GM21381 (cell line): ENCODE measurements around the gene CGA.
"Not testable (repeated sequence)": the region's sequence is repeated elsewhere in the genome, so short reads cannot be mapped to it uniquely, and the experiment has no call there.

Experiments
- ATAC-seq: cut with Tn5 transposase; IDR thresholded peaks from one replicate; pipeline ENCODE4 v1.9.1; 2021; ENCODE audit warnings: mild to moderate bottlenecking, moderate library complexity; ENCODE audit not compliant: unreplicated experiment

The CGA gene

DNA sequence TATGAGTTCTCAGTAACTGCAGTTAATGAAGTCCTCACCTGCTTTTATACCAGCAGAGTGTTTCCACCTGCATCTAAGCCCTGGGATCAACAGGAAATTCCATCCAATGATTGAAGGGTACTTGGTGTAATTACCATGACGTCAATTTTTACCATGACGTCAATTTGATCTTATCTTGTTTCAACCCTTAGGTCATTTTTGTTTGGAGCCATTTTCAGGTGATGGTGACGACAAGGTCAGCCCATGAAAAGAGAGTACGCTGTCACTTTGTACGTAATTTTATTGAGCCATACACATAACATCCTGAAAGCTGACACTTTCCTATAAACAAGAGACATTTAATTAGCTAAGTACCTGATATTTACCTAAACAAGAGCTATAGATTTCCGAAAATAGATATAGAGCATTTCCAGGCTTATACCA is at the start of gene CGA:
Gene CGA (minus strand): TSS at position 20 of the 423 bp plus-strand sequence. CDS start 6,906 bp downstream, outside the sequence.
- ATAC-seq, result no peak

DNA sequence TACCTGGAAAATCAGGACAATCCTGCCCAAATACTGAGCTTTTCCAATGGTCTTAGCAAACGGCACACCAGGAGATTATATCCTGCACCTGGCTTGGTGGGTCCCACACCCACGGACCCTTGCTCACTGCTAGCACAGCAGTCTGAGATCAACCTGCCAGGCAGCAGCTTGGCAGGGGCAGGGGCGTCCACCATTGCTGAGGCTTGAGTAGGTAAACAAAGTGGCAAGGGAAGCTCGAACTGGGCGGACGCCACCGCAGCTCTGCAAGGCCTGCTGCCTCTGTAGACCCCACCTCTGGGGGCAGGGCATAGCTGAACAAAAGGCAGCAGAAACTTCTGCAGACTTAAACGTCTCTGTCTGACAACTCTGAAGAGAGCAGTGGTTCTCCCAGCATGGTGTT is 45.0 kb upstream of the CGA start:
- ATAC-seq, result not testable (repeated sequence)

DNA sequence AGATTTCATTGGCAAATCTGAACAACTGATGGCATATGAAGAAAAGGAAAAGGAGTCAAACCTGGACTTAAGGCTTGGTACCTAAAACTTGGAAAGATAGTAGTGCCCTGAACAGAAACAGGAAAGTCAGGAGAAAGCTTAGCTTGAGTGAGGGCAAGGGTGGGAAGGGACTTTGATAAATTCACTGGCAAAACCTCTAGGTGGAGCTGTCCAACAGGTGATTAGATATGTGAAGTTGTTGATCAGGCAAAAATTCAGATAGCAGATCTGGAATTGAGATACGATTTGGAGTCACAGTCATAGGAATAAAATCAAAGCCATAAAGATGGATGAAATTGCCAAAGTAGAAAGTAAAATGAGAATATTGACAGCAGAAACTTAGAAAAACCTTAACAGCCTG is 44.3 kb upstream of the CGA start:
- ATAC-seq, result no peak

DNA sequence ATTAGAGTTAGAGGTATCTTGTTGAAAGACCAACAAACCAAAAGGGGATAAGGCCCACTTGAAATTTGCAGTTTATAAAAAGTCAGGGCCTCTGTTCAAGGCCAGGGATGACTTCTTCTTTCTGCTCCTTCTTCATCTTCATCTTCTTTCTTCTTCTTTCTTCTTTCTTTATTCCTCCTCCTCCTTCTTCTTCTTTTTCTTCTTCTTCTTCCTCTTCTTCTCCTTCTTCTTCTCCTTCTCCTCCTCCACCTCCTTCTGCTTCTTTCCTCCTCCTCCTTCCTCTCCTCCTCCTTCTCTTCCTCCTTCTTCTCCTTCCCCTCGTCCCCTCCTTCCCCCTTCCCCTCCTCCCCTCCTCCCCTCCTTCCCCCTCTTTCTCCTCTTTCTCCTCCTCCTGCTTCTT is 42.1 kb upstream of the CGA start:
- no peak for ATAC-seq

DNA sequence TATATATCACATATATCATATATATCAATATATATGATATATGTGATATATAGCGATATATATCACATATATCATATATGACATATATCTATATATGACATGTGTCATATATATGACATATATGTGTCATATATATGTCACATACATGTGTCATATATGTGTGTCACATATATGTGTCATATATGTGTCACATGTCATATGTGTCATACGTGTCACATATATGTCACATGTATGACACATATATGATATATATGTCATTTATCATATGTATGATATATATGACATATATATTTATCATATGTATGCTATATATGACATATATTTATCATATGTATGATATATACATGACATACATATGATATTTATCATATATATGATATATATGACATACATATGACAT is 32.8 kb upstream of the CGA start:
- ATAC-seq, result no peak

DNA sequence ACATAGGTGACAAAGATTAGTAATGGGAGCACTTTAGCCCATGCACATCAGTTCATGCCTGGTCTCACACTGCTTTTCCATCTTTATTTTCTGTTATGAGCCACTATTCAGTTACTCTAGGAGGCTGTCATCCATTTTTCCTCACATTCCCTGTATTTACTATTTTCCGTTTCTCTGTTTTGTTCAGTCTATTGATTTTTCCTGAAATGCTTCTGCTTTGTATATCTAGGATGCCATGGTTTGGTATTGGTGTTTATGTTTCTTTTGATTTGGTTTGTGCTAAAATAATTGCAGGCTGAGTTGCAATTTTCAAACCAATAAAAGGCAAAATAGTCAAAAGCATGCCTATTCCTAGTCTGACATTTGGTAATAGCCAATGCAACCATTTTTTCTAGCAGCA is 31.6 kb upstream of the CGA start:
- ATAC-seq, result no peak

DNA sequence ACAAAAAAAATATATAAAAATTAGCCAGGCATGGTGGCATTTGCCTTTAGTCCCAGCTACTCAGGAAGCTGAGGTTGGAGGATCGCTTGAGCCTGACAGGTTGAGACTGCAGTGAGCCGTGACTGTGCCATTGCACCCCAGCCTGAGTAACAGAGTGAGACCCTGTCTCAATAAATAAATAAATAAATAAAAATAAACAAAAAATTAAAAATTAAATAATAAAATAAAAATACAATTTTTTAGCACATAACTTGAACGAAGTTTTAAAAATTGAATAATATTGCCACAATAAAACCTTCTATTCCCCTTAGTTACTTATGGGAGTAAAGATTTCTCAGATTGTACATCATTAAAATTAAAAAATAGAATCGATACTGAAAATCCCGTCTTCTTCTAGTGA is 29.2 kb upstream of the CGA start:
- ATAC-seq, result no peak

DNA sequence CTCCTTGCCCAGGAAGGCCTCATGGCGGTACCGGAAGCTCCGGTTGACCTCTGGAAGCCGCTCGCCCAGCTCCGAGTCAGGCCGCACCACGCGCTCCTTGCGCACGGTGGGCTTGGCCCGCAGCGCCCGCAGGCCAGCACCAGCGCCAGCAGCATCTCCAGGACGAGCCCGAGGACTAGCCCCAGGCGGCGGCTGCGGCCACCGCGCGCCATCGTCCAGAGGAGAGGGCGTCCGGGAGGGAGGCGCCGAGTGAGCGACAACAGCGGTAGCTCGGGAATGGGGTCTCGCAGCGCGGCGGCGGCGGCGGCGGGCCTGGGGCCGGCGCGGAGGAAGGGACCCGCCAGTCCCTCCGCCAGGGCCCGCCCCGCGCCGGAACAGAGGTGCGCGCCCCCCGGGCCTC is 27.6 kb upstream of the CGA start:
- ATAC-seq, result no peak

DNA sequence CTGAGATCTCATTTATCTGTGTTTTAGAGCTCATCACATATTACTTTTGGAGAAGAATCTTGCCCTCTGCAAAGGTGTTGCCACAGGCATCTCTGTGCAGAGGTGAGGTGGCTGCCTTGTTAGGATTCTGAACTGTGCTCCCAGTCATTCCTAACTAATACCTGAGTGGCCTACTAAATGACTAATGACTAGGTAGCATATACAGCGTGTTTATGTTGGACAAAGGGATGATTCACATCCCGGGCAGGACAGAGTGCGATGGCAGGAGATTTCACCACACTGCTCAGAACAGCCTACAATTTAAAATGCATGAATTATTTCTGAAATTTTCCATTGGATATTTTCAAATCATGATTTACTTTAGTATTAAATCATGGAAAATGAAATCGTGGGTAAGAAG is 23.1 kb upstream of the CGA start:
- ATAC-seq, result no peak

DNA sequence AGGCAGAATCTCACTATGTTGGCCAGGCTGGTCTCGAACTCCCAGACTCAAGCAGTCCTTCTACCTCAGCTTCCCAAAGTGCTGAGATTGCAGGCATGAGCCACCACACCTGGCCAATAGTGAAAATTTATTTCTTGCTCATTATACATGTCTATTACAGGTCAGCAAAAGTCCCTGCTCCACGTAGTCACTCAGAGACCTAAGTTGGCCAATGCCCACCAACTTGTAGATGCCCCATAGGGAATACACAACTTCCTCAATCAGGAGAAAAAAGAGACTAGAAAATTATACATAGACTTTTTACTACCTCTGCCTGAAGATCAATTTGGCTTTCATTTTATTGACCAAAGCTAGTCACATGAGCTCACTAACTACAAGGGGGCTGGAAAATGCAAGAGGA is 22.0 kb upstream of the CGA start:
- ATAC-seq, result no peak

DNA sequence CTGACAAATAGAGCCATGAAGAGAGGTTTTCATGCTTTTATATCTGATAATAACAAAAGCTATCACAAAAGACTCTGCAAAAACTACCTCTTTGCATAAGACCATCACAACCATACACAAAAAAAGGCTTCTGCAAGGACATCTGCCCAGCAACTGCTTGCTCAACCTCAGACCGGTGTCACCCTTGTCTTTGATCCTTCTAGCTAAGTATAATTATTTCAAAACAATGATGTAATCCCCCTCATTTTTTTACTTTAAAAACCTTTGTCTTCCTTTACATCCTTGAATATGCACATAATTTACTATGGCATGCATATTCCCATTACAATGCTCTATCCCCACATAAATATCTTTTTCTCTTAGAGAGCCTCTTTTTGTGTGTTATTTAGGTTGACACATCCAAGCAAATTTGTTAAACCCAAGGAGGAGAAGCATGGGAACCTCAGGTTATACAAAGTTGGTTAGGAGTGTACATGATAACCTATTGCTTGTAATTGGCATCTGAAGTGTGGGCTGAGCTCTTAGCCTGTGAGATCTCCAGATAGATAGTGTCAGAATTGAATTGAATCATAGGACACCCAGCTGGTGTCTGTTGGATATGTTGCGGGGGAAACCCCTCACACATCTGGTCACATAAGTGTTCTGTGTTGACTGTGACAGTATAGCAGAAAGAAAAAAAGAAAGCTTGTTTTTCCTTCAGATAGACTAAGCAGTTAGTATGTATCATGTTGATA is 20.7 kb upstream of the CGA start:
- peak; percentile 89 for ATAC-seq

DNA sequence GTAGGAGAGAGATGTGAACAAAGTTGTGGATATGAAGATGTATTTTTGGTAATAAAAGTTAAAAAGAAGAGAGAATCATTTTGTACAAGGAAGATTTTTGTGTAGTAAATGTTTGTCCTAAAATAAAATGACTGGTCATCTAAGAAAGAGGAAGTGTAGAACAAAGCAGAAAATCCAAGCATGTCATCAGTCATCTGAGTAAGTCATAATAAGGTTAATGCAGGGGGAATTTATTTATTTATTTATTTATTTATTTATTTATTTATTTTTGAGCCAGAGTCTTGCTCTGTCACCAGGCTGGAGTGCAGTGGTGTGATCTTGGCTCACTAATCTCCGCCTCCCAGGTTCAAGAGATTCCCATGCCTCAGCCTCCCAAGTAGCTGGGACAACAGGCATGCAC is 15.7 kb upstream of the CGA start:
- no peak for ATAC-seq

DNA sequence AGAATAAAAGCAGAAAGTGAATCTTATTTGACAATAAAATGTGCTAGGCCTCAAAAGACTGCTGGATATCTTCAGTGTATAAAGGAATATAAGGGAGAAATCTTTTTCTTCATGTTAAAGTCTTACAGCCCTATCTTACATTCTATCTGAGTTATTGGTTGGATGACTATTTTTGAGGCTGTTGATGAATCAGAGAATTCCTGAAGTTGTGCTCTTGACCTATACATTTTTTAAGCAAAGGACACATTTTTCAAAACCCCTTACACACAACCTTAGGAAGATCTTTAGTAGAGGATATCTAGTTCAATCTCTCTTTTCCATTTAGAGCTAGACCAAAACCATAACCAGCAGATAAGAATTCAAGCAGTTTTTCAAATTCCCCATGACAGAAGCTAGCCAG is 10.9 kb upstream of the CGA start:
- ATAC-seq, result no peak

DNA sequence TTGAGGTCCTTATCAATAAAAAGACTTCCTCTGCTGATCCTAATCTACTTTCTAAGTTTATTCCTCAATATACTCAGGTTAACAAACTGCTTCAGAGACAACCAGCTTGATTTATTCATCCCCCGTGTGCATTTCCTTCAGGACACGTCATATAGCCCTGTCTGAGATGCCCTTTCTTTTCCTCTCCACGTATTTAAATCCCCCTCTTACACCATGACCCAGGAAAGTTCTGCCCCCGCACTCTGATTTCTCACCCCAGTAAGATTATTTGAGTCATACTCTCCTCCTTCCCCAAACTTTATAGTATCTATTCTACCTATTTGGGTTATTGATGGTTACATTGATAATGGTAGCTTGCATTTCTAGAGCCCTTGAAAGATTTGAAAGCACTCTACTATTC is 9.8 kb upstream of the CGA start:
- no peak for ATAC-seq

DNA sequence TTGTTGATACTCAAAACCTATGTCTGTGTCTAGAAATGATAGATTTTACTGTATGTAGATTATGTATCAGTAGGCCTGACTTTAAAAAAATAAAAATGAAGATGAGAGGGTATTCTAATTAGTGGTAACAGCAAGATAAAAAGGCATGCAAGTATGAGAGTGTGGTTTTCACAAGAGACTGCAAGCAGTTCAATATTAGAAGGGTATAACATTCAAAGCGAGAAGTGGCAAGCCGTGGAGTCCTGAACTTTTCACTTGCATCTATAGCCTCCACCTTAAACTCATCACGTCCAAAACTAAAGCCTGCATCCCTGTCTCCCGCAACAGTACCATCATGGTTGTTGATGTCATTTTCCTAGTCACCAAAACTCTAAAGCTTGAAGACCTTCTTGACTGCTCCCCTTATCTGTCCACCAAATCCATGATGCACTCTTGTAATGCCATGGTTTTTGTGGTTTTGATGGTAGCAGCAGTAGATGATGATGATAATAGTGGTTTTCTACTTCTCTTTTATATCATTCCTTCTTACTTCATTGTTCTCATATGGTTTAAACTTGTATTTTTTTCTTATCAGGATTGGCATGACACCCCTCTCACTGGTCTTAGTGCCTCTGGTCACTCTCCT is 9.2 kb upstream of the CGA start:
- no peak for ATAC-seq

DNA sequence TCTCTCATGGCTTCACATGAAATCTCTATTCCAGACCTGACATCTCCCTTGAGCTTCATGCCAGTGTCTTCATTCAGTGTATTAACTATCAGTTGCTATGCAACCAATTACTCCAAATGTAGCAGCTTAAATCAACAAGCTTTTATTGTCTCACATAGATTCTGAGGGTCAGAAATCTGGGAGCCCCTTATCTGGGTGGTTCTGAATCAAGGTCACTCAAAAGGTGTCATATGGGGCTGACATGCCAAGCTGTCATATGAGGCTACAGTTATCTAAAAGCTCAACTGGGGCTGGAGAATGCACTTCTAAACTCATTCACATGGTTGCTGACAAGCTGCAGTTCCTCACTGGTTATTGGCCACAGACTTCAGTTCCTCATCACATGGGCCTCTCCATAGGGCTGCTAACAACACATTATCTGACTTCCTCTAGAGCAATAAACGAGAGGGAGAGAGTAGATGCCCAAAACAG is 7.3 kb upstream of the CGA start:
- no peak for ATAC-seq

DNA sequence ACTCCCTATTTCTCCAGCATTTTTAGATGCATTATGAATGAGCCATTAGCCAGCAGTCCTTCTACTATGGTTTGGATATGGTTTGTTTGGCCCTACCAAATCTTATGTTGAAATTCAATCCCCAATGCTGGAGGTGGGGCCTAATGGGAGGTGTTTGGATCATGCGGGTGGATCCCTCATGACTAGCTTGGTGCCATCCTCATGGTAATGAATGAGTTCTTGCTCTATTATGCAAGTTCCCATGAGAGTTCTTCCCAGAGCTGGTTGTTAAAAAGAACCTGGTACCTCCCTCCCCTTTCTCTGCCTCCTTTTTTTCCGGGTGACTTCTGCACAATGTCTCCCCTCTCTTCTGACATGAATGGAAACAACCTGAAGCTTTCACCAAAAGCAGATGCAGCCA is 6.2 kb upstream of the CGA start:
- ATAC-seq, result no peak

DNA sequence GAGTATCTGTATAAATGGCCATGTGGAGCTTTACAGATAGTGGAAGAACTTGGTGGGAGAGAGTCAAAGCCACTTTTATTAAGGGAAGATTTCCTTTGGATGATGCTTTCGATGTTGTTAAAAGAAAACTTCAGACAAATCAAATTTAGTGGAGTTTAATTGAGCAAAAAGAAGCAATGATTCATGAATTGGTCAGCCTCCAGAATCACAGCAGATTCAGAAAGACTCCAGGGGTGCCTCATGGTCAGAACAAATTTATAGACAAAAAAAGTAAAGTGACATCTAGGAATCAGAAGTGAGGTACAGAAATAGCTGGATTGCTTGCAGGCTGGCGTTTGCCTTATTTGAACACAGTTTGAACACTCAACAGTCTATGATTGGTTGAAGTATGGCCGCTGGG is 5.3 kb upstream of the CGA start:
- ATAC-seq, result peak; percentile 9

DNA sequence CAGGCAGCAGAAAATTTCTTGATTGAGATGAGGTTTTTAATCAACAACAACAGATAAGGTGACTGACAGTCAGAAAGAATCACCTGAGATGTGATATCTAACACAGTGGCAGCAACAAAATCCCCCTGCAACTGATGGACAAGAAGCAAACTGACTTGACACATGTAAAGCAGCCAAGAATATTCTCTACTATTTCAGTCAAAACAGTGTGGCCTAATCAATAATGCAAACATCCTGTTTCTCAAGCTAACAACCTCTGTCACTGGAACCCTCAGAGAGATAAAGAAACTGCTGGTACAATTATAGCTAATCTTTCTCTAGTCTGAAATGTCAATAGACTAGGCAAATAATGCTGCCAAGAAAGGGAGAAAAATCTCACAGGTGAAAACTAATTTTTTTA is 4.6 kb upstream of the CGA start:
- ATAC-seq, result peak; percentile 76

DNA sequence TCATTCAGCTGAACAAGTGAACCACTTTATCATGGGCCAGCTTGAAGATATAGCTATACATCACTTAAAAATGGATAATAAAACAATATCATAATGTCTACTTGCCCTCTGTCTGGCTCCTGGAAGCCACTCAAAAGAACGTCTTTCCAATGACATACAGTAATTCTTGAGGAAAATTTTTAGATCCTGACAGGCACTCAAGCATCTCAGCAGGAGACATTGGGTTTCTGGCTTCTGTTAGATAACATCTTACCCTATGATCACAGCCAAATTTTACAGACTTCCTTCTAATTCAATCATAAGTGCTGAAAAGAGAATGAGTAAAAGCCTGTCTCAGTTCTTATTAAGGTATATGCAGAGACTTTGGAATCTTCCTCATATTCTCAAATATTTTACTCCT is 330 bp downstream of the CGA start:
- ATAC-seq, result no peak

DNA sequence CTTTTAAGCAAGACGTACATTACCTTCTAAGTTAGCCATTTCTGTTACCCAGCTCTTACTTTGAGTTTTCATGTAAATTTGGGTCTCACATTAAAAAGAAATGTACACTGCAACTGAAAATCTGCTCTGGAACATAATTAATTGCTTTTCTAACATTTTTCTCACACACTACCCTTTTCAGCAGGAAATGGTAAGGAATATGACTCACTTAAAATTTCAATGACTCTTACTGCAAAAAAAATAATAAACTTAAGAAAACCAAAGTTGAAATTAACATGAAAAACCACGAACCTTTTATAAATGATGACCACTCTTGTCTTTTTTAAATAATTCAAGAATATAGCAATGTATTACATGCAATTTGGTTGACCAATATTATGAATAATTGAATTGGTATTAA is 1.3 kb downstream of the CGA start:
- ATAC-seq, result no peak

DNA sequence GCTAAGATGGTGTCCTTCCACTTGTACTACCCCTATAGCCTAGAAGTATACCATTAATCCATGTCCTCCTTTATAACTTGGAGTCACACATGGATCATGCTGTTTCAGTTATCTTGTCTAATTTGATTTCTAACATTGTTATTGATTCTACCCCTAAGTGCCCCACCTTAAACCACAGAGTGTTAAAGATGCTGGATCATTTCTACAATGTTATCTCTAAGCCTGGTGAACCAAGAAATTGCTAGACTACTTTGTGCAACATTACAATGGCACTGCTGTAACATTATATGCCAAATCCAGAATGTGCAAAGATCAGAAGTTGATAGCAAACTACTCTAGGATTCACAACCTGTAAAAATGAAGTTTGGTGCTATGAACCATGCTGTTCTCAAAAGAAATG is 1.7 kb downstream of the CGA start:
- no peak for ATAC-seq

DNA sequence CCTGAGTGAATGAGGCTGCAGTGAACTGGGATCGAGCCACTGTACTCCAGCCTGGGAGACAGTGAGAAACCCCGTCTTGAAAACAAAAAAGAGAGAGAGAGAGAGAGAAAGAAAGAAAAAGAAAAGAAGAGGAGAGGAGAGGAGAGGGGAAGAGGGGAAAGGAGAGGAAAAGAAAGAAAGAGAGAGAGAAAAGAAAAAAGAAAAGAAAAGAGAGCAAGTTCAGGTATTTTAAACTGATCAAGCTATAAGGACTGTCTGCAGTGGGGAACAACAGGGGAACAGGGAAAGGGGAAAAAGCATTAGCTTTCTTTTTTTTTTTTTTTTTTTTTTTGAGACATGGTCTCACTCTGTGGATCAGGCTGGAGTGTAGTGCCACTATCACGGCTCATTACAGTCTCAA is 2.5 kb downstream of the CGA start:
- ATAC-seq, result no peak
